BLaER1 treated with 17β-estradiol and CSF1 and Interleukin-3, amounts not matched to agents 10 nM and 100 nM (cell line): ENCODE data around the gene TMEM272.
A peak's percentile ranks its signal among the peaks of the same experiment; 100 is the strongest.

Source experiments
- H3K27ac ChIP-seq, 11 experiments: shearing (Covaris generic); formaldehyde crosslinking; 2 replicates each; pipeline ENCODE4 v1.8.1; 2022
- H3K27me3 ChIP-seq, 11 experiments: shearing (Covaris generic); formaldehyde crosslinking; 2 replicates each; pipeline ENCODE4 v1.8.1; 2022
- H3K36me3 ChIP-seq, 11 experiments: shearing (Covaris generic); formaldehyde crosslinking; 2 replicates each; pipeline ENCODE4 v1.8.1; 2022
- H3K4me1 ChIP-seq, 10 experiments: shearing (Covaris generic); formaldehyde crosslinking; 2 replicates each; pipeline ENCODE4 v1.8.1; 2022
- H3K4me2 ChIP-seq, 11 experiments: shearing (Covaris generic); formaldehyde crosslinking; 2 replicates each; pipeline ENCODE4 v1.8.1; 2022
- H3K4me3 ChIP-seq, 10 experiments: shearing (Covaris generic); formaldehyde crosslinking; 2 replicates each; pipeline ENCODE4 v1.8.1; 2022
- H3K9ac ChIP-seq, 11 experiments: shearing (Covaris generic); formaldehyde crosslinking; 2 replicates each; pipeline ENCODE4 v1.8.1; 2022
- H3K9me3 ChIP-seq, 11 experiments: shearing (Covaris generic); formaldehyde crosslinking; replicated peaks in 1 of 11; 2 replicates each; pipeline ENCODE4 v1.8.1; 2022
- H4K20me1 ChIP-seq, 11 experiments: shearing (Covaris generic); formaldehyde crosslinking; 2 replicates each; pipeline ENCODE4 v1.8.1; 2022
- Cebpa-rat ChIP-seq, 11 experiments: shearing (Covaris generic); IDR thresholded peaks; 2 replicates each; pipeline ENCODE4 v1.8.1; 2022

TMEM272 gene

DNA sequence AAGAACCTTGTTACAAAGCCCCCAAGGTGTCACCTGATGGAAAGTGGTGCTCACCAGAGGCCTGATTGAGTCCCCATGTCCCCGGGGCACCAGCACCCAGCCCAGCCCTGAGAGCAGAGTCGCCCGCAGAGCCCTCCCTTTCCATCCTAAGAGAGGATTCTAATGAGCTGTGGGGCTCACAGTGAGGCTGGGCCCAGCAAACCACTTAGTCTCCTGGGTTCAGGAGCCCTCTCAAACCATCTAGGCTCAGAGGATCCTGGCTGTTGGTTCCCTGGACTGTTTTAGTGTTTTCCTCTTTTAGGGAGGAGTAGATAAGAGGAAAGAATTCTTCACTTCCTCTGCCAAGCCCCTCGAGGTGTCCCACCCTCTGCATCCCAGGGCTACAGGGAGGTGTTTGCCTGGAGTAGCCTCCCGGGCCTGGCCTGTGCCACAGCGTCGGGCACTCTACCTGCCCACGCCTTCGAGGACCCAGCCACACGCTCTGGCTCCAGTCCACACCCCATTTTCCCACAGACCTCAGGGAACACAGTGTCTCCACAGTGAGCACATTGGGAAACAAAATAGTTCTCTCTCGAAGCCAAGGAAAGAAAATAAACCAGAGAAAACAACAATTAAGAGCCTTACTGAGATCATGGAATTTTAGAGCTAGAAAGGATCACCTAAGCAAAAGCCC lies 75.4 kb downstream of the TMEM272 start:
- H3K9me3 ChIP-seq, result no peaks in the 10 kb centered on the region
- TF ChIP-seq Cebpa-rat (IDR thresholded peaks at IDR 0.05), result no peak
- no peaks in the 10 kb centered on the region for H3K27me3 ChIP-seq
- H3K4me2 ChIP-seq, result no peak overlapping the region
- 0 out of 22 replicates have a peak overlapping the region, but pooled peaks of 1 of the 11 experiments have one; percentile 6 for H3K27ac ChIP-seq
- peaks cover 0 to 9% (median 0%) of the 10 kb centered on the region in 11 experiments; a peak in 2 of 22 replicates for H4K20me1 ChIP-seq
- H3K9ac ChIP-seq, result no peak overlapping the region
- H3K4me3 ChIP-seq, result no peak overlapping the region
- H3K4me1 ChIP-seq, result peaks cover 0 to 6% (median 5%) of the 10 kb centered on the region in 10 experiments; a peak in 17 of 20 replicates
- H3K36me3 ChIP-seq, result peaks cover 0 to 45% (median 16%) of the 10 kb centered on the region in 11 experiments; a peak in 12 of 22 replicates

GRCh38 chr13:51768976-51769375 lies 76.0 kb downstream of the TMEM272 start:
- Histone ChIP-seq H3K4me1 (peaks cover 0 to 12% (median 11%) of the 10 kb centered on the region in 10 experiments; a peak in 19 of 20 replicates), H3K27me3 (no peaks in the 10 kb centered on the region), H3K4me3 (no peak overlapping the region), H4K20me1 (peaks cover 0 to 9% (median 0%) of the 10 kb centered on the region in 11 experiments; a peak in 2 of 22 replicates), H3K4me2 (no peak overlapping the region), H3K9ac (no peak overlapping the region), H3K36me3 (peaks cover 0 to 51% (median 16%) of the 10 kb centered on the region in 11 experiments; a peak in 12 of 22 replicates), H3K27ac (no peak overlapping the region), H3K9me3 (no peaks in the 10 kb centered on the region)
- TF ChIP-seq Cebpa-rat (IDR thresholded peaks at IDR 0.05), result no peak

DNA sequence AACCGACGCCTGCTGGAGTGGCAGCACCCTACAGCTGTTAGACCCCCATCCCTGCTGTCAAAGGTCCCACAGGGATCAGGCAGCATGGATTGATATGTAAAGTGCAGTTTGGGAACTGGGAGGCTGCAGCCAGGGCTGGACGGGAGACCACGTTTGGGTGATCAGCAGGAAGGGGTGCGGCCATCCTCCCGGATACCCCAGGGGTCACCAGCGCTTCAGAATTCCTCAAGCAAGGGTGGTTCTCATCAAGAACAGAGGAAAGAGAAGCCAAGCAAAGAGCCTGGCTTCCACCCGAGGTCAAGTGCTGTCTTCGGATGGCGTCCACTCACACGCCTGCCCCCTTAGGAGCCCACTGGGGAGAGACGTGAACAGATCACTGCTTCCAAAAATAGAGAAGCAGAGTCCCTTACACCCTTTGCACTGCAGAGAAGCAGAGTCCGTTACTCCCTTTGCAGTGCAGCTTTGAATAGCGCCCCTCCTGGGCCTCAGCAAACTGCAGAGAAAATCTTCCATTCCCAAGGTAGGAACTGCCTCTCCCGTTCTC lies 76.5 kb downstream of the TMEM272 start:
- H3K4me2 ChIP-seq, result no peak overlapping the region
- H3K9ac ChIP-seq, result no peak overlapping the region
- no peaks in the 10 kb centered on the region for H3K9me3 ChIP-seq
- peaks cover 0 to 9% (median 0%) of the 10 kb centered on the region in 11 experiments; a peak in 2 of 22 replicates for H4K20me1 ChIP-seq
- H3K4me3 ChIP-seq, result no peak overlapping the region
- peaks cover 0 to 17% (median 15%) of the 10 kb centered on the region in 10 experiments; a peak in 19 of 20 replicates for H3K4me1 ChIP-seq
- H3K27me3 ChIP-seq, result no peaks in the 10 kb centered on the region
- H3K36me3 ChIP-seq, result peaks cover 0 to 54% (median 16%) of the 10 kb centered on the region in 11 experiments; a peak in 12 of 22 replicates
- H3K27ac ChIP-seq, result no peak overlapping the region
- no peak for TF ChIP-seq Cebpa-rat (IDR thresholded peaks at IDR 0.05)

DNA sequence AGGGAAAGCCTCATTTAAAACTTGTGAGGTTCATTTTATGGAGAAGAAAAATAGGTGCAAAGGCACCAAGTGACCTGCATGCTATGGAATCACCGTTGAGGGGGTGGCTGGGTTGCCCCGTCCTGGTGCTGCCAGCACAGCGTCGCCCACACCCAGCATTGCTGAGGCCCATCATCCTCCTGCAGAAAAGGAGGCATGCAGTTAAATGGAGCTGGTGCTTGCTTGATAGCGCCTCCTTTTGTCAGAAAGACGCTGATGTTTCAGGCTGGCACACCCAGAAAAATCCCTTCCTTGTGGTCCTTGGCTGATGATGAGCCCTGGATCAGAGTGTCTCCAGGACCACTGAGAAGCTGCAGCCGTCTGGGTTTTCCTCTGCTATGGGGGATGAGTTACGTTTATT lies 77.9 kb downstream of the TMEM272 start:
- H3K4me3 ChIP-seq, result no peak overlapping the region
- H3K9ac ChIP-seq, result no peak overlapping the region
- peaks cover 0 to 9% (median 0%) of the 10 kb centered on the region in 11 experiments; a peak in 2 of 22 replicates for H4K20me1 ChIP-seq
- H3K4me1 ChIP-seq, result peaks cover 0 to 18% (median 16%) of the 10 kb centered on the region in 10 experiments; a peak in 19 of 20 replicates
- no peaks in the 10 kb centered on the region for H3K9me3 ChIP-seq
- H3K36me3 ChIP-seq, result peaks cover 0 to 68% (median 27%) of the 10 kb centered on the region in 11 experiments; a peak in 17 of 22 replicates
- no peak overlapping the region for H3K4me2 ChIP-seq
- H3K27me3 ChIP-seq, result no peaks in the 10 kb centered on the region
- TF ChIP-seq Cebpa-rat (IDR thresholded peaks at IDR 0.05), result no peak
- H3K27ac ChIP-seq, result no peak overlapping the region

DNA sequence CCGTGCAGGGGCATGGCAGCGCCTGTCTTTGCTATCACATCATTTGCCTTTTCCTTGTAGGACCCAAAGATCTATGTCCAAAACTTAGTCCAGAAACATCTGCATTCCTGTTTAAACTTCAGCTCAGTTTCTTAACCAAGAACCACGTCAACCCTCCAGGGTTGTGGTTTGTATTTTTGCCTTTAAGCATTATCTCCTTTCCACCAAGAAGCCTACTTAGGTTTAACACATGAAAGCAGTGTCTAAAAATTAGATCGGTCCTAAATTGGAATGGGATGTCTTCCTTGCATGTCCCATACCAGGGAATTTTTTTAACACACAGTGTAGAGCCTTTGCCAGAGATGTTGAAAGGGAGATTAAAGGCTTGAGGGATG lies 79.8 kb downstream of the TMEM272 start:
- Histone ChIP-seq H3K36me3 (peaks cover 8 to 88% (median 44%) of the 10 kb centered on the region in 11 experiments; a peak in 21 of 22 replicates), H3K4me3 (no peak overlapping the region), H3K4me2 (peak overlapping the region in 7 of 11 experiments; percentile 41 to 68 (median 47); a peak in 12 of 22 replicates), H3K27me3 (no peaks in the 10 kb centered on the region), H3K4me1 (peaks cover 0 to 18% (median 16%) of the 10 kb centered on the region in 10 experiments; a peak in 19 of 20 replicates), H3K9me3 (no peaks in the 10 kb centered on the region), H3K27ac (0 out of 22 replicates have a peak overlapping the region, but pooled peaks of 1 of the 11 experiments have one; percentile 7), H3K9ac (no peak overlapping the region; a peak in 1 of 22 replicates), H4K20me1 (peaks cover 0 to 9% (median 0%) of the 10 kb centered on the region in 11 experiments; a peak in 1 of 22 replicates)
- no peak for TF ChIP-seq Cebpa-rat (IDR thresholded peaks at IDR 0.05)

DNA sequence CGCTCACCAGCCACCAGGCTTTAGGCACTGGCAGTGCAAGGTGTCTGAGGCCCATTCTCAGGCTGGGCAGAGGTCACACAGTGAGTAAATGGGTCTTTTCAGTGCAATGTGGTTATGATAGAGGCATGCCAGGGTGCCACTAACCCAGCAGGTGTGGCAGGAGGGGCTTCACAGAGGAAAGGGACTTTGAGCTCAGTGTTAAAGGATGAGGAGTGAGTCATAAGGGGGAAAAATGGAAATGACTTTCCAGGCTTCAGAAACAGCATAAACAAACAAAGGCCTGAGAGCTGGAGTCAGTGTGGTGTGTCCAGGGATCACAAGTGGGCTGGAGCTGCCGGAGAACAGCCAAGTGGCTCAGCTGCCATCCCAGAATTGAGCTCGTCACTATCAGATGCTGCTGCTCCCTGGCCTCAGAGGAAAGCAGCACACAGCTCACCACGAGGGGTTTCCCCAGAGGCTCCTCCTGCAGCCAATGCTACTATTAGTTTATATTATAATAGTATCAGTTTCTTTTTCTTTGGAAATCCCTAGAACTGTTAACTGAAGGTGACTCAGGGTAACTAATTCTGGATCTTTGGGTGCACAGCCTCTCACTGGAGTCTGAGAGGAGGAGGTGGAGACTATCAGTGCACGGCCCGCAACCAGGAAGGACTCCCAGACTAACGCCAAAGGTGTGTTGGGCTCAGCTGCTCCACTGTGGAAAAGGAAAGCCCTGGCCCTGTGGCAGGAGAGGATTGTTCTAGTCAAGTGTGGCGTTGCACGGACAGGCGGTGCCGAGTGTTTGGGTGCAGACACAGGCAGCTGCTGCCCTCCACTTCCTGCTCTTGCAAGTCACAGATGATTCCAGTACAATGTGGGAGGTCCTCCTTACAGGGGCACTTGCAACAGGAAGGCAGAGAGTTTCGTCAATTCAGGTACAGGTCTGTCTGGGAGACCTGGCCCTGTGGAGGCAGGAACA lies 80.5 kb downstream of the TMEM272 start:
- H3K27ac ChIP-seq, result peak overlapping the region in 2 of 11 experiments; percentile 7 to 27; a peak in 1 of 22 replicates
- H3K9me3 ChIP-seq, result no peaks in the 10 kb centered on the region
- H4K20me1 ChIP-seq, result 0 out of 22 replicates have a peak, but pooled peaks cover 0 to 6% (median 0%) of the 10 kb centered on the region in 11 experiments
- H3K4me1 ChIP-seq, result peaks cover 0 to 18% (median 16%) of the 10 kb centered on the region in 10 experiments; a peak in 19 of 20 replicates
- peak overlapping the region; percentile 33 to 68 (median 47) for H3K4me2 ChIP-seq
- H3K27me3 ChIP-seq, result no peaks in the 10 kb centered on the region
- H3K9ac ChIP-seq, result peak overlapping the region in 2 of 11 experiments; percentile 2 to 30; a peak in 3 of 22 replicates
- H3K4me3 ChIP-seq, result no peak overlapping the region
- H3K36me3 ChIP-seq, result peaks cover 13 to 94% (median 51%) of the 10 kb centered on the region in 11 experiments; a peak in 21 of 22 replicates
- TF ChIP-seq Cebpa-rat (IDR thresholded peaks at IDR 0.05), result no peak

- Histone ChIP-seq H4K20me1 (0 out of 22 replicates have a peak, but pooled peaks cover 0 to 6% (median 0%) of the 10 kb centered on the region in 11 experiments), H3K9me3 (no peaks in the 10 kb centered on the region), H3K4me3 (no peak overlapping the region), H3K27me3 (no peaks in the 10 kb centered on the region), H3K27ac (no peak overlapping the region), H3K36me3 (peaks cover 22 to 97% (median 61%) of the 10 kb centered on the region in 11 experiments), H3K4me2 (peak overlapping the region in 1 of 11 experiments; percentile 59; a peak in 2 of 22 replicates), H3K9ac (no peak overlapping the region), H3K4me1 (peaks cover 0 to 18% (median 16%) of the 10 kb centered on the region in 10 experiments; a peak in 19 of 20 replicates)
- TF ChIP-seq Cebpa-rat (IDR thresholded peaks at IDR 0.05), result no peak
Measured at GRCh38 chr13:51763486-51763885, 81.5 kb downstream of the TMEM272 start.
